Measurements from ENCODE around the gene DCAF8L2. TPM values are rescaled to one million over a fixed set of nuclear protein-coding genes. Genes with fewer than 3 reads are reported as not detected.

DCAF8L2 gene
- total and polyA plus RNA-seq, 2 donors (not counting 3 experiments of a cell fraction or from before 2014, with no cell fraction given), result 0.15 to 0.36 TPM

- FAIRE-seq, result peak; percentile 64
- Histone ChIP-seq H3K9ac (replicated peaks; ENCODE audit: extremely low read depth, insufficient read depth, low read length) (peak overlapping the region; percentile 47), H3K9me1 (replicated peaks; ENCODE audit: control insufficient read depth, extremely low read depth, insufficient read depth, low read length) (no peaks in the 10 kb centered on the region), H3K4me3 (replicated peaks in 1 of 3; ENCODE audit: insufficient read depth in 1 of 3, low read depth in 1 of 3, low read length in 3 of 3) (no peak overlapping the region), H3K9me3 (replicated peaks; ENCODE audit: control insufficient read depth, insufficient read depth, low read length) (no peaks in the 10 kb centered on the region), H4K20me1 (replicated peaks; ENCODE audit: control insufficient read depth, extremely low read depth, insufficient read depth, low read length) (no peaks in the 10 kb centered on the region), H3K79me2 (ENCODE audit: control insufficient read depth, insufficient read depth, low read length) (no peaks in the 10 kb centered on the region), H2AFZ (ENCODE audit: low read depth, low read length) (peak overlapping the region; percentile 66), H3K4me2 (ENCODE audit: insufficient read depth, low read length) (peak overlapping the region; percentile 42), H3K4me1 (ENCODE audit: control insufficient read depth, extremely low read depth, insufficient read depth, low read length) (peaks cover 15% of the 10 kb centered on the region), H3K27ac (ENCODE audit: insufficient read depth, low read depth, low read length) (peak overlapping the region; percentile 65), H3K36me3 (ENCODE audit: control insufficient read depth in 2 of 2, extremely low read depth in 1 of 2, insufficient read depth in 2 of 2, low read length in 2 of 2) (no peaks in the 10 kb centered on the region), H3K27me3 (ENCODE audit: control insufficient read depth in 2 of 2, insufficient read depth in 2 of 2, low read length in 2 of 2) (no peaks in the 10 kb centered on the region)
- dilution Hi-C loops (cut with MboI; ENCODE audit: extremely low pct_ligation_motif_present, low sequenced_read_pairs), result no loop called here
- POLR2A ChIA-PET, result interaction anchor here (1.6 to 2.4 kb wide), 3 partner anchors 54 to 836 kb away, joined by 4 to 17 read pairs (median 4); no protein-coding TSS in a partner anchor
- peak; percentile 90 for DNase-seq (ENCODE audit: low read depth, low spot score)
- intact Hi-C loops (cut with micrococcal nuclease), result loop anchor here (1.0 to 5.0 kb wide), 10 partner anchors 19 to 1357 kb away; partner anchors contain the start of gene IL1RAPL1
- no TSS peak for BruUV-seq (replicated peaks)
- TF ChIP-seq FOS (IDR thresholded peaks at IDR 0.05; ENCODE audit: borderline replicate concordance, insufficient read depth, low read length) (no peak), JUN (IDR thresholded peaks at IDR 0.05; ENCODE audit: borderline replicate concordance, insufficient read depth, insufficient read length, low read depth) (peak; percentile 61), POLR2A (IDR thresholded peaks at IDR 0.05; ENCODE audit: low read depth, low read length) (peak; percentile 15), GATA2 (IDR thresholded peaks at IDR 0.05; ENCODE audit: insufficient read depth, insufficient read length, low read depth, low read length) (peak; percentile 66)
- TF ChIP-seq, protein P1, sequence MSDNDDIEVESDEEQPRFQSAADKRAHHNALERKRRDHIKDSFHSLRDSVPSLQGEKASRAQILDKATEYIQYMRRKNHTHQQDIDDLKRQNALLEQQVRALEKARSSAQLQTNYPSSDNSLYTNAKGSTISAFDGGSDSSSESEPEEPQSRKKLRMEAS (IDR thresholded peaks at IDR 0.05; ENCODE audit: insufficient read depth, insufficient read length), result no peak
- CTCF ChIA-PET, result interaction anchor here (0.6 to 4.3 kb wide), 23 partner anchors 10 to 1420 kb away, joined by 3 to 46 read pairs (median 4); partner anchors contain the start of gene IL1RAPL1
These were observed 29.3 kb downstream of the DCAF8L2 start for GRCh38 chrX:27619459-27619858.

DNA sequence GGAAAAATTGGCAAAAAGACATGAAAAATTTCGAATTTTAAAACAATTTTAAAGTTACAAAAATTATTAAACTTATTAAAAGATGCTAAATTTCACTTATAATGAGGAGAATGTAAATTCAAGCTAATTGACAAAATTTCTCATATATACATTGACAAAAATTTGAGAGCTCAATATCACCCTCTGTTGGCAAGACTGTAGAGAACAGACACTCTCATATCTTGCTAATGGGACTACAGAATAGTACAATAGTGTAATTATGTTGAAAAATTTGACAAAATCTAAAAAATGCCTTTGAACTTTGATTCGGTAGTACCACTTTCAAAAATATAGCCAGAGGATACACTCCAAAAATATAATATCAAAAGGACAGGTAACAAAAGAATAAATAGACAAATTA is 29.8 kb downstream of the DCAF8L2 start:
- Histone ChIP-seq H3K4me3 (replicated peaks in 1 of 3; ENCODE audit: insufficient read depth in 1 of 3, low read depth in 1 of 3, low read length in 3 of 3) (no peak overlapping the region), H3K27me3 (ENCODE audit: control insufficient read depth in 2 of 2, insufficient read depth in 2 of 2, low read length in 2 of 2) (no peaks in the 10 kb centered on the region), H3K9me1 (replicated peaks; ENCODE audit: control insufficient read depth, extremely low read depth, insufficient read depth, low read length) (no peaks in the 10 kb centered on the region), H3K4me1 (ENCODE audit: control insufficient read depth, extremely low read depth, insufficient read depth, low read length) (peaks cover 15% of the 10 kb centered on the region), H3K36me3 (ENCODE audit: control insufficient read depth in 2 of 2, extremely low read depth in 1 of 2, insufficient read depth in 2 of 2, low read length in 2 of 2) (no peaks in the 10 kb centered on the region), H3K4me2 (ENCODE audit: insufficient read depth, low read length) (peak overlapping the region; percentile 42), H3K27ac (ENCODE audit: insufficient read depth, low read depth, low read length) (peak overlapping the region; percentile 65), H3K9ac (replicated peaks; ENCODE audit: extremely low read depth, insufficient read depth, low read length) (peak overlapping the region; percentile 47), H3K9me3 (replicated peaks; ENCODE audit: control insufficient read depth, insufficient read depth, low read length) (no peaks in the 10 kb centered on the region), H3K79me2 (ENCODE audit: control insufficient read depth, insufficient read depth, low read length) (no peaks in the 10 kb centered on the region), H2AFZ (ENCODE audit: low read depth, low read length) (no peak overlapping the region), H4K20me1 (replicated peaks; ENCODE audit: control insufficient read depth, extremely low read depth, insufficient read depth, low read length) (no peaks in the 10 kb centered on the region)
- ChIA-PET POLR2A (interaction anchor here (1.6 to 2.4 kb wide), 3 partner anchors 54 to 836 kb away, joined by 4 to 17 read pairs (median 4); no protein-coding TSS in a partner anchor), CTCF (interaction anchor here (0.6 to 4.3 kb wide), 22 partner anchors 9 to 1419 kb away, joined by 3 to 46 read pairs (median 4); partner anchors contain the start of gene IL1RAPL1)
- intact Hi-C loops (cut with micrococcal nuclease) (loop anchor here (1.0 to 5.0 kb wide), 11 partner anchors 20 to 1358 kb away; partner anchors contain the start of gene IL1RAPL1), dilution Hi-C loops (cut with MboI; ENCODE audit: extremely low pct_ligation_motif_present, low sequenced_read_pairs) (no loop called here)
- no peak for FAIRE-seq
- TF ChIP-seq FOS (IDR thresholded peaks at IDR 0.05; ENCODE audit: borderline replicate concordance, insufficient read depth, low read length) (no peak), JUN (IDR thresholded peaks at IDR 0.05; ENCODE audit: borderline replicate concordance, insufficient read depth, insufficient read length, low read depth) (no peak), CTCF (IDR thresholded peaks at IDR 0.05; ENCODE audit: extremely low read depth in 1 of 2, insufficient read depth in 1 of 2, low read depth in 1 of 2, low read length in 2 of 2) (peak; percentile 13 to 18), MYC (IDR thresholded peaks at IDR 0.05; ENCODE audit: low read depth, low read length) (no peak), GATA2 (IDR thresholded peaks at IDR 0.05; ENCODE audit: insufficient read depth, insufficient read length, low read depth, low read length) (no peak), POLR2A (IDR thresholded peaks at IDR 0.05; ENCODE audit: low read depth, low read length) (no peak), EZH2 (IDR thresholded peaks at IDR 0.05; ENCODE audit: borderline replicate concordance, low read depth, low read length, severe bottlenecking) (no peak)
- TF ChIP-seq, protein P1 (IDR thresholded peaks at IDR 0.05; ENCODE audit: insufficient read depth, insufficient read length), result no peak
- no TSS peak for BruUV-seq (replicated peaks)
- DNase-seq (ENCODE audit: low read depth, low spot score), result peak; percentile 53
